Endothelial cell (in vitro differentiated cells): Measurements from ENCODE around the gene ARID1A. TPM values are rescaled to one million over a fixed set of nuclear protein-coding genes. Genes with fewer than 3 reads are reported as not detected.
A peak's percentile ranks its signal among the peaks of the same experiment; 100 is the strongest.
"Not testable (repeated sequence)": the region's sequence is repeated elsewhere in the genome, so short reads cannot be mapped to it uniquely, and the experiment has no call there.

Experiments
- DNase-seq: peaks from one replicate; pipeline ENCODE4 v3.0.0; 2021; ENCODE audit warnings: low spot score
- H3K27ac Mint-ChIP-seq: one replicate; pipeline ENCODE4 v1.8.0; 2021; ENCODE audit warnings: mixed read lengths, inconsistent platforms; ENCODE audit not compliant: unreplicated experiment
- H3K27me3 Mint-ChIP-seq: one replicate; pipeline ENCODE4 v1.8.0; 2021; ENCODE audit warnings: mild to moderate bottlenecking, moderate library complexity, mixed read lengths, inconsistent platforms; ENCODE audit not compliant: unreplicated experiment
- H3K36me3 Mint-ChIP-seq: one replicate; pipeline ENCODE4 v1.8.0; 2021; ENCODE audit warnings: mild to moderate bottlenecking, low read depth, mixed read lengths, inconsistent platforms; ENCODE audit not compliant: unreplicated experiment
- H3K4me1 Mint-ChIP-seq: one replicate; pipeline ENCODE4 v1.8.0; 2021; ENCODE audit warnings: mild to moderate bottlenecking, mixed read lengths, inconsistent platforms; ENCODE audit not compliant: unreplicated experiment
- H3K4me3 Mint-ChIP-seq: one replicate; pipeline ENCODE4 v1.8.0; 2021; ENCODE audit warnings: mild to moderate bottlenecking, mixed read lengths, inconsistent platforms; ENCODE audit not compliant: unreplicated experiment
- H3K9me3 Mint-ChIP-seq: one replicate; pipeline ENCODE4 v1.8.0; 2021; ENCODE audit warnings: mixed read lengths, inconsistent platforms; ENCODE audit not compliant: unreplicated experiment
- CTCF ChIP-seq: fragments of 200-600 bp; sonication (generic); IDR thresholded peaks from one replicate; pipeline ENCODE4 v1.5.0; 2021; ENCODE audit warnings: antibody characterized with exemption; ENCODE audit not compliant: unreplicated experiment
- total RNA-seq: library from RNA; stranded (reverse); fragmentation: NEBNext Ultra II Directional; extraction: Animal tissue kit (Norgen Biotek cat#: 25700); gene quantifications from one replicate; pipeline ENCODE4 v1.2.1, GENCODE V29; 2021; ENCODE audit not compliant: unreplicated experiment

ARID1A gene
- total RNA-seq, 1 donor from 2014 or later = 115 TPM

- H3K4me1 Mint-ChIP-seq = peaks cover 39% of the 10 kb centered on the region
- H3K27me3 Mint-ChIP-seq = peaks cover 15% of the 10 kb centered on the region
- no peak overlapping the region for H3K4me3 Mint-ChIP-seq
- peaks cover 14% of the 10 kb centered on the region for H3K36me3 Mint-ChIP-seq
- H3K27ac Mint-ChIP-seq = no peak overlapping the region
- no peak for DNase-seq
- H3K9me3 Mint-ChIP-seq = no peaks in the 10 kb centered on the region
- TF ChIP-seq CTCF = no peak
These were observed 95.8 kb downstream of the ARID1A start for GRCh38 chr1:26791626-26792025.

- H3K4me3 Mint-ChIP-seq = peak overlapping the region; percentile 7
These were observed 97.1 kb downstream of the ARID1A start for GRCh38 chr1:26792924-26793323.

GRCh38 chr1:26794391-26794790, 98.6 kb downstream of the ARID1A start:
- H3K4me1 Mint-ChIP-seq = peaks cover 30% of the 10 kb centered on the region
- H3K4me3 Mint-ChIP-seq = peak overlapping the region; percentile 42
- no peak for TF ChIP-seq CTCF
- H3K9me3 Mint-ChIP-seq = no peaks in the 10 kb centered on the region
- peaks cover 6% of the 10 kb centered on the region for H3K27me3 Mint-ChIP-seq
- no peak overlapping the region for H3K27ac Mint-ChIP-seq
- DNase-seq = no peak
- H3K36me3 Mint-ChIP-seq = peaks cover 14% of the 10 kb centered on the region

More at GRCh38 chr1:26792924-26793323, 97.1 kb downstream of the ARID1A start:
- Mint-ChIP-seq H3K9me3 (no peaks in the 10 kb centered on the region), H3K4me1 (peaks cover 36% of the 10 kb centered on the region), H3K27ac (no peak overlapping the region), H3K36me3 (peaks cover 14% of the 10 kb centered on the region), H3K27me3 (peaks cover 13% of the 10 kb centered on the region)
- TF ChIP-seq CTCF = no peak
- DNase-seq = no peak

- no peak overlapping the region for H3K4me3 Mint-ChIP-seq
- H3K4me1 Mint-ChIP-seq = peaks cover 36% of the 10 kb centered on the region
- DNase-seq = no peak
- no peaks in the 10 kb centered on the region for H3K9me3 Mint-ChIP-seq
- peaks cover 4% of the 10 kb centered on the region for H3K27me3 Mint-ChIP-seq
- TF ChIP-seq CTCF = no peak
- H3K27ac Mint-ChIP-seq = peak overlapping the region; percentile 74
- H3K36me3 Mint-ChIP-seq = peaks cover 14% of the 10 kb centered on the region
These were observed 101.8 kb downstream of the ARID1A start for GRCh38 chr1:26797627-26798026.

- TF ChIP-seq CTCF = no peak
- Mint-ChIP-seq H3K27me3 (peaks cover 3% of the 10 kb centered on the region), H3K9me3 (no peaks in the 10 kb centered on the region), H3K4me3 (no peak overlapping the region), H3K4me1 (peaks cover 34% of the 10 kb centered on the region), H3K36me3 (peaks cover 6% of the 10 kb centered on the region), H3K27ac (peak overlapping the region; percentile 95)
- DNase-seq = no peak
These were observed 103.8 kb downstream of the ARID1A start for GRCh38 chr1:26799479-26800142.

GRCh38 chr1:26803932-26804331, 108.1 kb downstream of the ARID1A start:
- not testable (repeated sequence) for H3K36me3 Mint-ChIP-seq, H3K27ac Mint-ChIP-seq, DNase-seq, H3K4me3 Mint-ChIP-seq, H3K27me3 Mint-ChIP-seq, H3K9me3 Mint-ChIP-seq
- H3K4me1 Mint-ChIP-seq = peaks cover 24% of the 10 kb centered on the region
